Upper lobe of left lung (tissue), 6 donors: ENCODE measurements around the gene EPHB3. TPM values are rescaled to one million over a fixed set of nuclear protein-coding genes. Genes with fewer than 3 reads are reported as not detected.

Source experiments
- ATAC-seq, 2 donors: fragments of 200-7000 bp; cut with Tn5 transposase; one replicate each; pipeline ENCODE4 v1.9.1; 2022; ENCODE audit warnings: mild to moderate bottlenecking in 2 of 2, moderate library complexity in 2 of 2; ENCODE audit not compliant: low FRiP score in 2 of 2
- DNase-seq, 2 donors: peaks; one replicate each; pipeline ENCODE4 v3.0.0-alpha.2; 2019 to 2020
- H3K27ac ChIP-seq, 4 donors: fragments of 200-600 bp; sonication (generic); one replicate each; pipeline ENCODE4 v1.5.1; 2016 to 2019
- H3K27me3 ChIP-seq, 4 donors: fragments of 200-600 bp; sonication (generic); one replicate each; pipeline ENCODE4 v1.5.1; 2017 to 2019
- H3K36me3 ChIP-seq, 4 donors: fragments of 200-600 bp; sonication (generic); one replicate each; pipeline ENCODE4 v1.5.1; 2016 to 2019
- H3K4me1 ChIP-seq, 4 donors: fragments of 200-600 bp; sonication (generic); one replicate each; pipeline ENCODE4 v1.5.1; 2018 to 2019
- H3K4me3 ChIP-seq, 4 donors: fragments of 200-600 bp; sonication (generic); one replicate each; pipeline ENCODE4 v1.5.1; 2017 to 2019; ENCODE audit warnings: mild to moderate bottlenecking in 2 of 4, moderate library complexity in 1 of 4
- H3K9me3 ChIP-seq, 4 donors: fragments of 200-600 bp; sonication (generic); one replicate each; pipeline ENCODE4 v1.5.1; 2018 to 2019
- CTCF ChIP-seq, 6 experiments: fragments of 450-650 bp in 4 of 6; fragments of 200-600 bp in 2 of 6; sonication (generic) in 2 of 6; IDR thresholded peaks; one replicate each; pipeline ENCODE4 v1.5.1; 2016 to 2019; ENCODE audit warnings: antibody characterized with exemption in 6 of 6
- EP300 ChIP-seq, 4 donors: sonication (generic); formaldehyde crosslinking; IDR thresholded peaks; one replicate each; pipeline ENCODE4 v1.5.1; 2017; ENCODE audit warnings: antibody characterized with exemption in 4 of 4, control low read depth in 2 of 4
- POLR2A ChIP-seq, 4 donors: fragments of 450-650 bp; IDR thresholded peaks; one replicate each; pipeline ENCODE4 v1.5.1; 2016 to 2017; ENCODE audit warnings: antibody characterized with exemption in 4 of 4, mild to moderate bottlenecking in 2 of 4
- POLR2AphosphoS5 ChIP-seq, 2 donors: sonication (generic); formaldehyde crosslinking; IDR thresholded peaks; one replicate each; pipeline ENCODE4 v1.5.1; 2017; ENCODE audit warnings: antibody characterized with exemption in 2 of 2
- WGBS, 2 donors: methylation state at CpG; one replicate each; pipeline ENCODE4 v1.1.5; 2017 to 2018; 5-methylcytosine and 5-hydroxymethylcytosine counted together
- total RNA-seq, 6 donors: library from RNA; depleted of rRNA in 4 of 6; stranded (reverse); fragments of >200 nt in 4 of 6; gene quantifications; one replicate each; pipeline versions ENCODE4 v1.1.0 to v1.2.1, GENCODE V29; 2016 to 2021
- donor health status: DM: no; HTN: no; CAD: no; lungs with moderate emphysema.
- donor health status: DM: no; HTN: yes; CAD: no; lungs with severe emphysema.

The EPHB3 gene
- total RNA-seq, 6 donors from 2014 or later, result 3.1 to 10.0 (median 7.2) TPM

- Histone ChIP-seq H3K4me3 (no peak overlapping the region), H3K4me1 (peaks cover 0 to 6% (median 2%) of the 10 kb centered on the region in 4 donors), H3K27me3 (peaks cover 0 to 2% (median 0%) of the 10 kb centered on the region in 4 donors), H3K9me3 (no peaks in the 10 kb centered on the region), H3K36me3 (no peaks in the 10 kb centered on the region), H3K27ac (no peak overlapping the region)
- DNase-seq (no peak), ATAC-seq (no peak)
- 84 to 85% methylated on average over 6 of the region's 6 CpGs for WGBS, 2 donors
- no peak for TF ChIP-seq POLR2AphosphoS5 (IDR thresholded peaks at IDR 0.05)
- no peak for TF ChIP-seq CTCF (IDR thresholded peaks at IDR 0.05)
- TF ChIP-seq POLR2A (IDR thresholded peaks at IDR 0.05), result no peak
- no peak for TF ChIP-seq EP300 (IDR thresholded peaks at IDR 0.05)
Observed at GRCh38 chr3:184543256-184543655, 18.3 kb upstream of the EPHB3 start.

GRCh38 chr3:184543843-184544512 is 17.6 kb upstream of the EPHB3 start:
- peak; percentile 85 to 87 for ATAC-seq
- Histone ChIP-seq H3K27me3 (peaks cover 0 to 2% (median 0%) of the 10 kb centered on the region in 4 donors), H3K4me3 (no peak overlapping the region), H3K27ac (no peak overlapping the region), H3K9me3 (no peaks in the 10 kb centered on the region), H3K36me3 (no peaks in the 10 kb centered on the region), H3K4me1 (peaks cover 0 to 6% (median 2%) of the 10 kb centered on the region in 4 donors)
- peak in 1 of 2 donors; percentile 74 for DNase-seq
- WGBS, 2 donors, result 4 to 9% methylated on average over 7 to 18 of the region's 18 CpGs
- TF ChIP-seq CTCF (IDR thresholded peaks at IDR 0.05), result peak; percentile 81 to 93 (median 89)
- no peak for TF ChIP-seq POLR2A (IDR thresholded peaks at IDR 0.05)

- no peak for ATAC-seq
- DNase-seq, result no peak
- Histone ChIP-seq H3K9me3 (no peaks in the 10 kb centered on the region), H3K27ac (no peak overlapping the region), H3K4me1 (peaks cover 0 to 6% (median 2%) of the 10 kb centered on the region in 4 donors), H3K36me3 (no peaks in the 10 kb centered on the region), H3K4me3 (no peak overlapping the region), H3K27me3 (peaks cover 0 to 2% (median 0%) of the 10 kb centered on the region in 4 donors)
- TF ChIP-seq POLR2A (IDR thresholded peaks at IDR 0.05) (no peak), EP300 (IDR thresholded peaks at IDR 0.05) (no peak), POLR2AphosphoS5 (IDR thresholded peaks at IDR 0.05) (no peak), CTCF (IDR thresholded peaks at IDR 0.05) (no peak)
Observed at GRCh38 chr3:184544513-184544861, 17.1 kb upstream of the EPHB3 start.

GRCh38 chr3:184545769-184546168 is 15.8 kb upstream of the EPHB3 start:
- ATAC-seq, result no peak
- H3K9me3 ChIP-seq, result no peaks in the 10 kb centered on the region
- H3K4me1 ChIP-seq, result peaks cover 0 to 6% (median 2%) of the 10 kb centered on the region in 4 donors
- H3K27me3 ChIP-seq, result peaks cover 0 to 2% (median 0%) of the 10 kb centered on the region in 4 donors
- WGBS, 2 donors, result 76 to 86% methylated on average over 3 of the region's 3 CpGs
- H3K4me3 ChIP-seq, result no peak overlapping the region
- H3K27ac ChIP-seq, result no peak overlapping the region
- H3K36me3 ChIP-seq, result no peaks in the 10 kb centered on the region
- TF ChIP-seq POLR2A (IDR thresholded peaks at IDR 0.05), result no peak
- no peak for TF ChIP-seq EP300 (IDR thresholded peaks at IDR 0.05)
- no peak for TF ChIP-seq POLR2AphosphoS5 (IDR thresholded peaks at IDR 0.05)
- no peak for TF ChIP-seq CTCF (IDR thresholded peaks at IDR 0.05)
- DNase-seq, result no peak

DNA sequence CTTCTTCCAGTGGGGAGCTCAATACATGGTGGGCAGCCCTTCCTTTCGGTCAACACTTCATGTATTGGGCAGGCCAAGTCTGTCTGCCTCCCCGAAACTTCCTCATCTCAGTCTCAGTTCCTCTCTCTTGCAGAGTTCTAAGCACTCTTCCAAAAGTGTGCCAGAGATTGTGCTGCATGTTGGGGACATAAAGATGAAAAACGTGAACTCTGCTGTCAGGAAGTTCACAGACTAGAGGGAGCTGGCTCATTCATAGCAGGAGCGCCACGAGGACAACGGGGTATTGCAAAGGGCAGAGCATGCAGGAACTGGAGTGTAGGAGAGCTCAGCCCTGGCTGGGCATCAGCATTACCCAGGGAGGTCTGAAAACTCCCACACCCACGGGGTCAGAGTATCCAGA is 15.3 kb upstream of the EPHB3 start:
- ATAC-seq (peak in 1 of 2 donors; percentile 81), DNase-seq (peak in 1 of 2 donors; percentile 47)
- Histone ChIP-seq H3K4me1 (peaks cover 0 to 6% (median 2%) of the 10 kb centered on the region in 4 donors), H3K36me3 (no peaks in the 10 kb centered on the region), H3K9me3 (no peaks in the 10 kb centered on the region), H3K4me3 (no peak overlapping the region), H3K27me3 (peaks cover 0 to 2% (median 0%) of the 10 kb centered on the region in 4 donors), H3K27ac (no peak overlapping the region)
- no peak for TF ChIP-seq POLR2AphosphoS5 (IDR thresholded peaks at IDR 0.05)
- no peak for TF ChIP-seq CTCF (IDR thresholded peaks at IDR 0.05)
- TF ChIP-seq POLR2A (IDR thresholded peaks at IDR 0.05), result no peak
- no peak for TF ChIP-seq EP300 (IDR thresholded peaks at IDR 0.05)
- WGBS, 2 donors, result 49 to 57% methylated on average over 7 of the region's 7 CpGs
